Trophoblast cell (in vitro differentiated cells and primary cell): ENCODE measurements around the gene EEF1G.
"Not testable (repeated sequence)": the region's sequence is repeated elsewhere in the genome, so short reads cannot be mapped to it uniquely, and the experiment has no call there.

Experiments used
- DNase-seq, 2 donors: peaks; one replicate each; pipeline ENCODE4 v3.0.0-alpha.2; 2016
- H2AFZ ChIP-seq: 2 replicates; pipeline ENCODE4 v1.6.1; 2013; ENCODE audit warnings: low read length, moderate library complexity, mild to moderate bottlenecking; ENCODE audit not compliant: insufficient read depth, poor library complexity
- H2AK5ac ChIP-seq: 2 replicates; pipeline ENCODE4 v1.6.1; 2013; ENCODE audit warnings: mild to moderate bottlenecking, low read length
- H2BK120ac ChIP-seq: 2 replicates; pipeline ENCODE4 v1.6.1; 2013; ENCODE audit warnings: low read length, mild to moderate bottlenecking, moderate library complexity; ENCODE audit not compliant: insufficient read depth, poor library complexity
- H2BK12ac ChIP-seq: 2 replicates; pipeline ENCODE4 v1.6.1; 2013; ENCODE audit warnings: mild to moderate bottlenecking, low read length, moderate library complexity
- H2BK5ac ChIP-seq: 2 replicates; pipeline ENCODE4 v1.6.1; 2013; ENCODE audit warnings: low read length, low read depth, moderate library complexity, mild to moderate bottlenecking; ENCODE audit not compliant: poor library complexity
- H3K14ac ChIP-seq: 2 replicates; pipeline ENCODE4 v1.6.1; 2013; ENCODE audit warnings: mild to moderate bottlenecking, low read length
- H3K18ac ChIP-seq: 2 replicates; pipeline ENCODE4 v1.6.1; 2013; ENCODE audit warnings: mild to moderate bottlenecking, low read length
- H3K23ac ChIP-seq: 2 replicates; pipeline ENCODE4 v1.6.1; 2013; ENCODE audit warnings: low read length
- H3K27ac ChIP-seq: 2 replicates; pipeline ENCODE4 v1.5.1; 2013; ENCODE audit warnings: low read depth, mild to moderate bottlenecking, inconsistent platforms, low read length, moderate library complexity
- H3K27me3 ChIP-seq: 2 replicates; pipeline ENCODE4 v1.6.1; 2013; ENCODE audit warnings: inconsistent platforms, mild to moderate bottlenecking, low read length, moderate library complexity; ENCODE audit not compliant: insufficient read depth
- H3K36me3 ChIP-seq, 2 experiments: 1 replicate in 1 of 2; 2 replicates in 1 of 2; pipeline ENCODE4 v1.6.1; 2013; ENCODE audit warnings: low read length in 2 of 2, mild to moderate bottlenecking in 2 of 2, moderate library complexity in 1 of 2; ENCODE audit not compliant: insufficient read depth in 2 of 2, control insufficient read depth in 1 of 2
- H3K4ac ChIP-seq: 2 replicates; pipeline ENCODE4 v1.6.1; 2013; ENCODE audit warnings: low read depth, mild to moderate bottlenecking, low read length, moderate library complexity
- H3K4me1 ChIP-seq, 2 experiments: 1 replicate in 1 of 2; 2 replicates in 1 of 2; pipeline ENCODE4 v1.6.1; 2013; ENCODE audit warnings: low read length in 2 of 2, mild to moderate bottlenecking in 2 of 2, moderate library complexity in 1 of 2; ENCODE audit not compliant: insufficient read depth in 2 of 2, control insufficient read depth in 1 of 2
- H3K4me2 ChIP-seq: 2 replicates; pipeline ENCODE4 v1.6.1; 2013; ENCODE audit warnings: inconsistent platforms, mild to moderate bottlenecking, low read length, moderate library complexity
- H3K4me3 ChIP-seq: 2 replicates; pipeline ENCODE4 v1.5.1; 2013; ENCODE audit warnings: mild to moderate bottlenecking, low read depth, low read length, inconsistent platforms
- H3K79me1 ChIP-seq: one replicate; pipeline ENCODE4 v1.6.1; 2013; ENCODE audit warnings: low read length
- H3K79me2 ChIP-seq: 2 replicates; pipeline ENCODE4 v1.6.1; 2013; ENCODE audit warnings: low read length, mild to moderate bottlenecking; ENCODE audit not compliant: control insufficient read depth, insufficient read depth, poor library complexity
- H3K9ac ChIP-seq: 2 replicates; pipeline ENCODE4 v1.6.1; 2013; ENCODE audit warnings: mild to moderate bottlenecking, low read length
- H3K9me3 ChIP-seq: 2 replicates; pipeline ENCODE4 v1.6.1; 2013; ENCODE audit warnings: low read depth, mild to moderate bottlenecking, control low read depth, inconsistent platforms, low read length; ENCODE audit not compliant: insufficient read depth
- H4K12ac ChIP-seq: 2 replicates; pipeline ENCODE4 v1.6.1; 2013; ENCODE audit warnings: low read depth, mild to moderate bottlenecking, low read length, moderate library complexity
- H4K8ac ChIP-seq: 2 replicates; pipeline ENCODE4 v1.6.1; 2013; ENCODE audit warnings: low read depth, mild to moderate bottlenecking, low read length, moderate library complexity
- H4K91ac ChIP-seq: one replicate; pipeline ENCODE4 v1.6.1; 2013; ENCODE audit warnings: low read depth, mild to moderate bottlenecking, low read length, moderate library complexity
- whole genome bisulfite sequencing: extraction: QIAGEN DNeasy Blood & Tissue Kit; methylation state at CpG from one replicate; pipeline ENCODE4 v1.1.7; 2013; ENCODE audit warnings: missing lambda C conversion rate; ENCODE audit not compliant: insufficient read length, insufficient coverage; ENCODE audit errors: extremely low coverage; 5-methylcytosine and 5-hydroxymethylcytosine counted together

Gene EEF1G

DNA sequence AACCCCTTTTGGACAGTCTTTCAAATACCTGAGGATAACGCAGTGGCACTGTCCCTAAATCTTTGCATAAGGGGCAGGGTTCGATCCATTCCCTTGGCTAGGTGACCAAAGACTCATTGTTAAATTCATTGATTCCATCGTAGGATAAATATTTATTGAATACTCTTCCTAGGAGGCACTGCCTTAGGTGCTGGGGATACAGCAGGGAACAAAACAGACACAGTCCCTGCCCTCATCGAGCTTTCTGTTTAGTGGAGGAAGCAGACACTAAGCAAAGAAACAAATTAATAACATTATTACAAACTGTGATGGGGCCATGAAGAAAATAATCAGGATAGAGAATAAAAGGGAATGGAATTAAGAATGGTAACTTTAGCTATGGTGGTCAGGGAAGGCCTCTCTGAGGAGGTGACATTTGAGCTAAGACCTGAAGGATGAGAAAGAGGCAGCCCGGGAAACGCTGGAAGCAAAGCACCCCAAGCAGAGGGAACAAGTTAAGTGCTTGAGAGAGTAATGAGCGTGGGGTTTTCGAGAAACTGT, 47.4 kb upstream of the EEF1G start:
- H3K36me3 ChIP-seq: peaks cover 24 to 26% of the 10 kb centered on the region in 2 experiments
- no peak for DNase-seq

DNA sequence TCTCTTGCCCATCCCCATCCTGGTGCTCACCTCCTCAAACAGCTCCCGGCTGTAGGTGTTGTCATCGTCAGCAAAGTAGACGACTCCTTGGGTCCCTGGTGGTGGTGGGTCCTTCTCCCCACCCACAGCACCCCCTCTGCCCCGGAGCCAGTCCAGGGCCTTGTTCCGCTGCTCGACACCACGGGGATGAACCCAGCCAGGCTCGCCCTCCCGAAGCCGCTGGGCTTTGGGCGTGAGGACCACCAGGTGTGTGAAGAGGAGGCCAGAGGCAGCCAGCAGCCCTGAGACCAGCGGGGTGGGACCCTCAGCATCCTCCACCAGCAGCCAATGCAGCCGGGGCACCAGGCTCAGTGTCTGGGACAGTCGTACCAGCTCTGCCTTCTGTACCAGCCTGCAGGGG, 43.3 kb upstream of the EEF1G start:
- DNase-seq, H3K27me3 ChIP-seq, H4K8ac ChIP-seq, H2AK5ac ChIP-seq, H3K23ac ChIP-seq, H3K4me3 ChIP-seq, H4K12ac ChIP-seq, H2BK12ac ChIP-seq, H3K27ac ChIP-seq, H2BK120ac ChIP-seq, H2AFZ ChIP-seq, H4K91ac ChIP-seq, H3K4me2 ChIP-seq, H2BK5ac ChIP-seq, H3K9ac ChIP-seq, H3K18ac ChIP-seq, H3K79me2 ChIP-seq, H3K14ac ChIP-seq, H3K9me3 ChIP-seq, H3K4ac ChIP-seq: not testable (repeated sequence)
- H3K79me1 ChIP-seq: peaks cover 12% of the 10 kb centered on the region
- no CpG with 5 or more reads among the region's 14 CpGs for WGBS
- peaks cover 7 to 11% of the 10 kb centered on the region in 2 experiments for H3K4me1 ChIP-seq
- peaks cover 20% of the 10 kb centered on the region in 2 experiments for H3K36me3 ChIP-seq

More for the DNA sequence above, 47.4 kb upstream of the EEF1G start:
- Histone ChIP-seq H4K91ac (peak overlapping the region; percentile 58), H3K27me3 (no peaks in the 10 kb centered on the region), H3K27ac (peak overlapping the region; percentile 74), H4K8ac (peak overlapping the region; percentile 49), H3K9me3 (no peaks in the 10 kb centered on the region), H2BK120ac (no peak overlapping the region), H2BK5ac (peak overlapping the region; percentile 18), H2BK12ac (no peak overlapping the region), H3K18ac (peak overlapping the region; percentile 28), H3K79me1 (peaks cover 3% of the 10 kb centered on the region), H3K79me2 (peaks cover 3% of the 10 kb centered on the region), H3K4me2 (peak overlapping the region; percentile 93), H3K23ac (no peak overlapping the region), H3K4me3 (peak overlapping the region; percentile 82), H4K12ac (peak overlapping the region; percentile 24), H3K4me1 (peaks cover 3 to 7% of the 10 kb centered on the region in 2 experiments), H3K4ac (peak overlapping the region; percentile 32), H2AK5ac (peak overlapping the region; percentile 31), H3K9ac (peak overlapping the region; percentile 91), H3K14ac (peak overlapping the region; percentile 60), H2AFZ (peak overlapping the region; percentile 17)
- no CpG with 5 or more reads among the region's 8 CpGs for WGBS

DNA sequence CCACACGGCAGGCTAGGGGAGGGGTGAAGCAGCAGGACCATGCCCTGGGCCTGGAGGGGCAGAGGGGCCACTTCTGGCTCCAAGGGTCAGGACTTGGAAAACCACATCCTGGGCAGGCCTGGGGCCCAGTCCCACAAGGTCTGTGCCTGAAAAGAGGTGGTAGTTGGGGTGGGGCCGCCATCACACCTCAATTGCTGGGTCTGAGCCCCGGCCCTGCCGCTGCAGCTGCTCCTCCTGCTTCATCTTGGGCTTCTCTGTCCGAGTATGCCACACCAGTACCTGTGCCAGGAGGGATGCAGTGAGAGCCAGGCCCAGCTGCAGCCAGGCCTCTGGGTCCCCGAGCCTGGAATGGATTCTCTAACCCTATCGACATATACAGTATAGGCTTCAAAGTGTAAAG, 41.8 kb upstream of the EEF1G start:
- Histone ChIP-seq H2AK5ac (no peak overlapping the region), H4K91ac (no peak overlapping the region), H3K9ac (no peak overlapping the region), H3K14ac (no peak overlapping the region), H3K4me1 (peaks cover 13 to 15% of the 10 kb centered on the region in 2 experiments), H3K4me2 (no peak overlapping the region), H3K27ac (no peak overlapping the region), H3K18ac (no peak overlapping the region), H2BK5ac (no peak overlapping the region), H3K79me1 (peaks cover 14% of the 10 kb centered on the region), H3K9me3 (peaks cover 2% of the 10 kb centered on the region), H3K36me3 (peaks cover 24 to 27% of the 10 kb centered on the region in 2 experiments), H4K8ac (no peak overlapping the region), H2AFZ (no peak overlapping the region), H2BK120ac (no peak overlapping the region), H3K23ac (peak overlapping the region; percentile 35), H4K12ac (no peak overlapping the region), H2BK12ac (no peak overlapping the region), H3K4ac (no peak overlapping the region), H3K4me3 (no peak overlapping the region), H3K79me2 (peaks cover 9% of the 10 kb centered on the region), H3K27me3 (no peaks in the 10 kb centered on the region)
- DNase-seq: no peak
- no CpG with 5 or more reads among the region's 7 CpGs for WGBS

DNA sequence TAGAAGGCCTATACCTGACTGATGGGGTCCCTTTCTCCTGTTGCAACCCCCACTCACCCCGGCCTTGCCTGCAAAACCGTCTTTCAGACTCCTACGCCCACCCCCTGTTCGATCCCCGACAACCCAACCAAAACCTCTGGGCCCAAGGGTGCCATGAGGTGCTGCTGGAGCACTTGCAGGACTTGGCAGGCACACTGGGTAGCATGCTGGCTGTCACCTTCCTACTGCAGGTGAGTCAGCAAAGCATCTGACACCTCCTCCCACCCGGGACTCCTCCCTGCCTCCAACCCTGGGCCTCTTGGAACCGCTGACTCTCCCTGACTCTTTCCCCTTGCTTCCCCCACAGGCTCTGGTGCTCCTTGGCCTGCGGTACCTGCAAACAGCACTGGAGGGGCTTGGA, 40.6 kb upstream of the EEF1G start:
- Histone ChIP-seq H3K4me1 (peaks cover 12 to 14% of the 10 kb centered on the region in 2 experiments), H3K27ac (no peak overlapping the region), H2BK5ac (no peak overlapping the region), H3K79me1 (peaks cover 14% of the 10 kb centered on the region), H3K36me3 (peaks cover 31 to 32% of the 10 kb centered on the region in 2 experiments), H3K18ac (no peak overlapping the region), H2AK5ac (no peak overlapping the region), H3K4me2 (no peak overlapping the region), H2BK120ac (no peak overlapping the region), H3K27me3 (no peaks in the 10 kb centered on the region), H2AFZ (no peak overlapping the region), H3K4me3 (no peak overlapping the region), H3K9ac (no peak overlapping the region), H3K4ac (no peak overlapping the region), H3K23ac (no peak overlapping the region), H3K9me3 (peaks cover 2% of the 10 kb centered on the region), H3K79me2 (peaks cover 9% of the 10 kb centered on the region), H3K14ac (no peak overlapping the region), H4K8ac (no peak overlapping the region), H4K12ac (peak overlapping the region; percentile 68), H2BK12ac (no peak overlapping the region), H4K91ac (no peak overlapping the region)
- WGBS: no CpG with 5 or more reads among the region's 8 CpGs
- peak; percentile 42 to 51 for DNase-seq
